Adrenal gland (tissue), 12 donors: Measurements from ENCODE around the gene FAM193B. TPM values are rescaled to one million over a fixed set of nuclear protein-coding genes. Genes with fewer than 3 reads are reported as not detected.

Experiments
- DNase-seq, 7 donors: peaks; one replicate each; pipeline ENCODE4 v3.0.0-alpha.2; 2019 to 2020
- H3K27ac ChIP-seq, 5 donors: fragments of 200-600 bp; sonication (generic) in 4 of 5; 1 replicate in 3 of 5; 2 replicates in 2 of 5; pipeline versions ENCODE4 v1.5.1 to v1.8.0; 2016 to 2020; ENCODE audit warnings: mild to moderate bottlenecking in 1 of 5
- H3K27me3 ChIP-seq: fragments of 200-600 bp; 2 replicates; pipeline ENCODE4 v1.8.0; 2021
- H3K36me3 ChIP-seq, 2 donors: fragments of 200-600 bp; replicated peaks in 1 of 2; 1 replicate in 1 of 2; 2 replicates in 1 of 2; pipeline versions ENCODE4 v1.5.1 to v1.8.0; 2018 to 2022
- H3K4me1 ChIP-seq, 2 donors: fragments of 200-600 bp; replicated peaks in 1 of 2; 1 replicate in 1 of 2; 2 replicates in 1 of 2; pipeline versions ENCODE4 v1.5.1 to v1.8.0; 2018 to 2021
- H3K4me3 ChIP-seq, 4 donors: fragments of 200-600 bp; sonication (generic) in 3 of 4; one replicate each; pipeline ENCODE4 v1.5.1; 2016 to 2018
- H3K9me3 ChIP-seq, 3 donors: fragments of 200-600 bp; sonication (generic) in 1 of 3; replicated peaks in 1 of 3; 1 replicate in 2 of 3; 2 replicates in 1 of 3; pipeline versions ENCODE4 v1.5.1 to v1.8.0; 2016 to 2021
- CTCF ChIP-seq, 6 experiments: fragments of 450-650 bp in 4 of 6; fragments of 200-600 bp in 2 of 6; sonication (generic) in 1 of 6; IDR thresholded peaks; 1 replicate in 5 of 6; 2 replicates in 1 of 6; pipeline versions ENCODE4 v1.5.1 to v1.8.0; 2016 to 2021; ENCODE audit warnings: antibody characterized with exemption in 6 of 6, mild to moderate bottlenecking in 2 of 6, moderate library complexity in 1 of 6
- POLR2A ChIP-seq, 2 donors: fragments of 450-650 bp; IDR thresholded peaks; one replicate each; pipeline ENCODE4 v1.6.1; 2017; ENCODE audit warnings: antibody characterized with exemption in 2 of 2, mild to moderate bottlenecking in 2 of 2, moderate library complexity in 1 of 2
- WGBS, 4 donors: extraction: QIAGEN DNeasy Blood & Tissue Kit in 2 of 4; methylation state at CpG; one replicate each; pipeline versions ENCODE4 v1.1.5 to v1.1.7; 2013 to 2017; 5-methylcytosine and 5-hydroxymethylcytosine counted together
- intact Hi-C, 2 donors: fragments of 100-400 bp; cut with DNase I; formaldehyde crosslinking; loops; one replicate each; pipeline versions ENCODE4 v1.14.1 to v1.15.0; 2022 to 2023
- polyA plus RNA-seq, 3 donors: library from polyadenylated mRNA; stranded (reverse); fragments of 200-250 nt in 2 of 3; fragments of 350-450 nt in 1 of 3; fragmentation: Illumina TruSeq in 1 of 3; extraction: RNeasy Lipid Tissue Mini Kit (QIAGEN cat#74804) in 1 of 3; gene quantifications; one replicate each; pipeline ENCODE4 v1.2.3, GENCODE V29; 2013 to 2014
- total RNA-seq, 9 donors: library from RNA; depleted of rRNA in 4 of 9; stranded (reverse); fragments of >200 nt in 4 of 9; fragments of 120-200 nt in 1 of 9; fragmentation: NEBNext Ultra II Directional in 1 of 9; extraction: Animal tissue kit (Norgen Biotek cat#: 25700) in 1 of 9; gene quantifications; one replicate each; pipeline versions ENCODE4 v1.1.0 to v1.2.4, GENCODE V29; 2013 to 2023
- donor health status: healthy with polysubstance abuse.
- donor health status: Bipolar disorder and iron deficiency.
- donor health status: DM: yes; HTN: yes; CAD: no.
- donor health status: DM: no; HTN: no; CAD: no.
- donor health status: DM: no; HTN: no; CAD: no.
- donor health status: DM: yes; HTN: yes; CAD: no.

The FAM193B gene
- total and polyA plus RNA-seq, 12 donors = 18.4 to 851 (median 44.0) TPM

GRCh38 chr5:177474846-177475562 is 79.4 kb downstream of the FAM193B start:
- intact Hi-C loops = no loop called here
- Histone ChIP-seq H3K4me3 (no peak overlapping the region), H3K36me3 (no peaks in the 10 kb centered on the region), H3K27ac (no peak overlapping the region), H3K27me3 (peaks cover 10% of the 10 kb centered on the region), H3K4me1 (peaks cover 7 to 27% of the 10 kb centered on the region in 2 donors), H3K9me3 (no peaks in the 10 kb centered on the region)
- 48 to 64% (median 53%) methylated on average over 3 to 4 of the region's 4 CpGs for WGBS, 4 donors
- TF ChIP-seq POLR2A (IDR thresholded peaks at IDR 0.05) (no peak), CTCF (IDR thresholded peaks at IDR 0.05) (no peak)
- no peak for DNase-seq

GRCh38 chr5:177474002-177474476 is 80.3 kb downstream of the FAM193B start:
- Histone ChIP-seq H3K27ac (peak overlapping the region in 1 of 5 donors; percentile 75), H3K9me3 (no peaks in the 10 kb centered on the region), H3K4me3 (no peak overlapping the region), H3K36me3 (no peaks in the 10 kb centered on the region), H3K27me3 (peaks cover 10% of the 10 kb centered on the region), H3K4me1 (peaks cover 7 to 17% of the 10 kb centered on the region in 2 donors)
- no peak for TF ChIP-seq CTCF (IDR thresholded peaks at IDR 0.05)
- no peak for TF ChIP-seq POLR2A (IDR thresholded peaks at IDR 0.05)
- 65 to 75% (median 69%) methylated on average over 7 of the region's 7 CpGs for WGBS, 4 donors
- intact Hi-C loops = no loop called here
- no peak for DNase-seq

GRCh38 chr5:177473443-177474001 is 80.8 kb downstream of the FAM193B start, which contains the start of gene DBN1:
TSS of gene DBN1 (minus strand) at chr5:177473634. CDS start at chr5:177473521, 113 bp downstream.
- H3K36me3 ChIP-seq = no peaks in the 10 kb centered on the region
- H3K27me3 ChIP-seq = peaks cover 10% of the 10 kb centered on the region
- H3K4me1 ChIP-seq = peaks cover 7 to 12% of the 10 kb centered on the region in 2 donors
- no peak for TF ChIP-seq POLR2A (IDR thresholded peaks at IDR 0.05)
- no peak for TF ChIP-seq CTCF (IDR thresholded peaks at IDR 0.05)
- intact Hi-C loops = no loop called here
- H3K9me3 ChIP-seq = no peaks in the 10 kb centered on the region
- H3K27ac ChIP-seq = peak within 1 kb of the TSS in 2 of 5 donors; percentile 44 to 75
- WGBS, 4 donors = 3 to 46% (median 21%) methylated on average over 1 to 60 of the region's 69 CpGs
- DNase-seq = peak in 1 of 7 donors; percentile 42
- H3K4me3 ChIP-seq = peak within 1 kb of the TSS in 2 of 4 donors; percentile 43 to 80
